ENCODE data around the gene SRPX2.
"Not testable (repeated sequence)": the region's sequence is repeated elsewhere in the genome, so short reads cannot be mapped to it uniquely, and the experiment has no call there.

SRPX2 gene

DNA sequence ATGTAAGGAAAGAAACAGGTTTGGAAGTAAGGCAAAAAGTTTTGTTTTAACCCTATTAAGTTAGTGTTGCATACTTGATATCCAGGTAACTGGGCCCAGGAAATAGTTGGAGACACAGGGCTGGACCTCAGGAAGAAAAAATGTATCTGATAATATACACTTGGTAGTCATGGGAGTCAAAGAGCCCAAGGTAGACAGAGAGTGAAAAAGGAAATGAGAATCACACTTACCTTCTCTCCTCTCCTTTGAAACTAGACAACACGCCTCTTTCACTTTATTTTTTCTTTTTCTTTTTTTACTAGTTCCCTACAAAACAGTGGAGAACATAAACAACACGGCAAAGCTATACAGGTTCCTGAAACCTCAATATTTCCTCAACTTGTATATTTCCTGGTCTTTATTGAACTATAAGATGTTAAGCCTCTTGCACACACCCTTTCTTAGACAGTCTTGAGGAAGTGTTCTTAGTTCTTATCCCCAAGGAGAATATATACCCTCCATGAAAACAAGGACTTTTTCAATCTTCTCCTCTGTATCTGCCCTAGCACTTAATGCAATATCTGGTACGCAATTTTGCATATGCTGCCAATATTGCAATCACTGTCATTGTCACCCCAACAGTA is 60.7 kb downstream of the SRPX2 start:
- DNase-seq = no peak

DNA sequence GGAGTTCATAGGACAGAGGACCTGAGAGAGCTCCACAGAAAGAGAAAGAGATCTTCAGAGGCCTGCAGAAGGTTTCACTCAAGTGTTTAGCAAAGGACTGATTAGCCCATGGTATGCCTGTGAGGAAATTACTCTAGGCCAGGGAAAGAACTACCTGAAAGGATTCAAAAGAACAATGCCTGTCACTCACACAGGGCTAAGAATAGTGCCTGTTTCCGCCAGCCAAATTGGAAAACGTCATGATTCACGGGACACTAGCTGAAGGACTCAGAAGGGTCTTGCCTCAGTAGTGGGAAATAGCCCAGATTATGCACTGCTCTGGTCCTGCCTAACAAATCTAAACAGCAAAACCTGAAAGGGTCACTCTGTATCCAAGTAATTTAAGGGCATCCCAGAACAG is 66.8 kb downstream of the SRPX2 start:
- DNase-seq = no peak

- no peak for DNase-seq
Measured at GRCh38 chrX:100717363-100717762, 73.4 kb downstream of the SRPX2 start.

DNA sequence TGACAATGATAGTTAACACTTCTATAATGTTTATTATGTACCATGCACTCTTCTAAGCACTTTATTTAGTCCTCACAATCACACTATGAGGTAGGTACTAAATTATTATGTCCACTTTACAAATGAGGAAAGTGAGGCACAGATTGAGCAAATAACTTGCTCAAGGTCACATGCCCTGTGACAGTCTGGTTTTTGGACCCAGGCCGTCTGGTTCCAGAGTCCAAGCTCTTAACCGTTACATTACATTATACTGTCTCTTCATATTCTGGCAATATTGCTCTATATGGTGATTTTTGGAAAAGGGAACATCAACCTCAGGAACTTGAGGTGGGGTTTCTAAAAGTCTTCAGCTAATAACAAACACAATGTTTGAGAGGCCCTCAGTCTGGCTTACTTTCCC is 75.1 kb downstream of the SRPX2 start:
- no peak for DNase-seq

DNA sequence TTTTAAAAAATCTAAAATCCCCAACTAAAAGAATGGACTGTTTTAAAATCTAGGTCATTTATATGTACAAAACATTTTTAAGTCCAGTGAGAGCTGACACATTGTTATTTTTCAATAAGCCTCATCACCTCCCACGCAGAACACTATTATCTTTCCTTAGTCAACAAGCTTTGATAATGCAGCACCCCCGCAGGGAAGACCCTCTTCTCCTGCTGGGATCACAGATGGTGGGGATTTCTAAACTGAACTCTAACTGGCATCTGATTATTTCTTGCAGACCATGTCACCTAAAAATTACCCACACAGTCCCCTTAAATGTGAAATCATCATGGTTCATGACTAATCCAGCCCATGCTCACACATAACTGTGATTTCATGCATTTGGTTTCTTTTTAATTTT is 76.3 kb downstream of the SRPX2 start:
- DNase-seq = no peak

DNA sequence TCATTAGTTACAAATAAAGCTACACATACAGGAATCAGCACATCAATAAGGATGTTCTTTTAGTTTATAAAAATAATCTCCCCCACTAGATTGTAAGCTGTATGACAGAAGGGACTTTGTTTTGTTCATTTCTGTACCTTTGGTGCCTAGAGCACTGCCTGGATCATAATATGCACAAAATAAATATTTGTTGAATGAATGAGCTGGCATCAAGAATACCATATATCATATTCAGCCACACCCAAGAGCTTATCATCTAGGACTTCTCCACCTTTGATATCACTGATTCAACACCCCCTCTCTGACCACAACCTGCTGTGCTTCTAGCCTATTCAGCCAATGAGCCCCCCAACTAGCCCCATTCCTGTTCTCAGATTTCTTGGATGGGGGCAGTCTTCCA is 77.3 kb downstream of the SRPX2 start:
- no peak for DNase-seq

GRCh38 chrX:100724006-100724405 is 80.0 kb downstream of the SRPX2 start:
- DNase-seq = not testable (repeated sequence)
